Liver (tissue), 4 donors: ENCODE data around the gene SYNM. TPM values are rescaled to one million over a fixed set of nuclear protein-coding genes. Genes with fewer than 3 reads are reported as not detected.

Experiments used
- polyA plus RNA-seq, 2 donors: library from polyadenylated mRNA; stranded (reverse) in 1 of 2; unstranded in 1 of 2; fragments of 200-250 nt in 1 of 2; fragments of >200 nt in 1 of 2; fragmentation: Nextera tagmentation in 1 of 2; extraction: Ambion mirVana in 1 of 2; gene quantifications; one replicate each; pipeline versions ENCODE4 v1.2.1 to v1.2.3, GENCODE V29; 2013 to 2015
- total RNA-seq, 2 donors: library from RNA; depleted of rRNA; stranded (reverse); fragments of >200 nt; gene quantifications; one replicate each; pipeline ENCODE4 v1.2.3, GENCODE V29; 2014
- donor health status: healthy.
- donor health status: healthy.
- donor health status: healthy.

SYNM gene
- total and polyA plus RNA-seq, 4 donors, result 0.39 to 6.4 (median 1.2) TPM

Other genes starting within 250 kb of the SYNM start
- gene PGPEP1L, start 97.3 kb upstream of the SYNM start, total RNA-seq, result not detected
- not detected for gene PGPEP1L, start 97.3 kb upstream of the SYNM start, polyA plus RNA-seq
- 10 to 100 TPM in 1 of 2 donors, 1 to 10 TPM in 1; 9.9 to 12.3 TPM for gene TTC23, start 144.5 kb downstream of the SYNM start, total RNA-seq
- 1 to 10 TPM; 3.7 to 4.4 TPM for gene TTC23, start 144.5 kb downstream of the SYNM start, polyA plus RNA-seq
- 10 to 100 TPM; 43.7 to 46.6 TPM for gene LRRC28, start 146.4 kb downstream of the SYNM start, total RNA-seq
- gene LRRC28, start 146.4 kb downstream of the SYNM start, polyA plus RNA-seq, result 10 to 100 TPM; 15.4 to 38.3 TPM